Activated CD8-positive, alpha-beta memory T cell treated with anti-CD3 and anti-CD28 coated beads, Interleukin-2, amount 50 U/mL, for 4 hours (primary cell): Measurements from ENCODE around the gene CAMKMT.
"Not testable (repeated sequence)": the region's sequence is repeated elsewhere in the genome, so short reads cannot be mapped to it uniquely, and the experiment has no call there.

Source experiments
- DNase-seq: peaks from one replicate; pipeline ENCODE4 v3.0.0-alpha.2; 2020

CAMKMT gene

GRCh38 chr2:44559108-44559507 is 197.4 kb downstream of the CAMKMT start:
- DNase-seq = no peak

GRCh38 chr2:44560352-44560751 is 198.6 kb downstream of the CAMKMT start:
- DNase-seq = no peak

DNA sequence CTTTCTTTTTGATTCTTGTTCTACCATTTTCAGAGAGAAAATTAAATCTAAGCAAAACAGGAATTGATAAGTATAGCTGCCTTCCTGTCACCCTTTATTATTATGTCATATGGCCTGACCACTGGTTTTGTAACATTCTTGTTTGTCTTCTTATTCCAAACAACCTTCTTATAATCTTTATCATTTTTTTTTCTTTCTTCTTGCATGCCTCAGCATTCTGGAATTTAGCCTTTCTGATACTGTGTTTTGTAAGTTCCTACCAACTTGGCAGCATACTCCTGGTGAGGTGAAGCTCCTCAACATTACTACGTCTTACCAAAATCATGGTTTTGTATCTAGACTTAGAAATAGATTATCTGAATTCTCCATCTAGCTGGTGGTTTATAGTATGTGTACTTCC is 199.2 kb downstream of the CAMKMT start:
- DNase-seq = no peak

- no peak for DNase-seq
These were observed 201.0 kb downstream of the CAMKMT start for GRCh38 chr2:44562737-44563136.

- no peak for DNase-seq
These were observed 203.0 kb downstream of the CAMKMT start for GRCh38 chr2:44564752-44565151.

DNA sequence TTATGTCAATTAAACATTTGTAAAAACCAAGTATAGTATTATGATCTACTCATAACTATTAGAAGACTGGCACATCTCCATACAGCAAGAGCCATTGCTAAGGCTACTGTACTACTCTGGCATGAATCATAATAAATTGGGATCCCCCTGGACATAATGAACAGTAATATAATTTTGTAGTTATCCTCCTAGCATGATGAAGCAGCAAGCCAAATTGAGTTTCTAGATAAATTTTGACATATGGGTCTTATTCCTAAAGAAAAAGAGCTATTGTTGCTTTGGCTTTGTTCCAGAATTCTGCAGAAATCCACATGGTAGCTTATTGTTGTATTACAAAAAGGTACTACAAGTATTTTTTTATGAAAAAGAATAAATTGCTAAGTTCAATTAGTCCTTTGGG is 204.3 kb downstream of the CAMKMT start:
- no peak for DNase-seq

DNA sequence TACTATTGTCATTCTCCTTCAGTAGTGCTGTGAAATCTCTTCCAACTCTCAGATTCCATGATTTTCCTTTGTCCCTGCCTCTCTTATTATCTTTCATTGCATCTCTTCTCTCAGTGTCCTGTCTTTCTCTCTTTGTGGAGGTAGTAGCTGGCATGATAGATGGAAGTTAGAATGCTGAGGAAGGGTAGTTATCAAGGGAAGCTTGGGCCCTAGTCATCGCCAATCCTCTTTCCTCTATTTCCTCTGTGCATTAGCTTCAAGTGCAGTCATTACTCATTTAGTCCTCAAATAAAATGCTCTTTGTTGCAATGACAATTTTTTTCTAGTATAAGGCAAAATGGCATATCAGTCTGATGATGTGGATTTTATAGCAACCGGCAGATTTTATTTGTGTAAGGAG is 207.7 kb downstream of the CAMKMT start:
- DNase-seq = no peak

GRCh38 chr2:44570271-44570670 is 208.5 kb downstream of the CAMKMT start:
- DNase-seq = no peak

GRCh38 chr2:44570777-44571176 is 209.0 kb downstream of the CAMKMT start:
- no peak for DNase-seq

DNA sequence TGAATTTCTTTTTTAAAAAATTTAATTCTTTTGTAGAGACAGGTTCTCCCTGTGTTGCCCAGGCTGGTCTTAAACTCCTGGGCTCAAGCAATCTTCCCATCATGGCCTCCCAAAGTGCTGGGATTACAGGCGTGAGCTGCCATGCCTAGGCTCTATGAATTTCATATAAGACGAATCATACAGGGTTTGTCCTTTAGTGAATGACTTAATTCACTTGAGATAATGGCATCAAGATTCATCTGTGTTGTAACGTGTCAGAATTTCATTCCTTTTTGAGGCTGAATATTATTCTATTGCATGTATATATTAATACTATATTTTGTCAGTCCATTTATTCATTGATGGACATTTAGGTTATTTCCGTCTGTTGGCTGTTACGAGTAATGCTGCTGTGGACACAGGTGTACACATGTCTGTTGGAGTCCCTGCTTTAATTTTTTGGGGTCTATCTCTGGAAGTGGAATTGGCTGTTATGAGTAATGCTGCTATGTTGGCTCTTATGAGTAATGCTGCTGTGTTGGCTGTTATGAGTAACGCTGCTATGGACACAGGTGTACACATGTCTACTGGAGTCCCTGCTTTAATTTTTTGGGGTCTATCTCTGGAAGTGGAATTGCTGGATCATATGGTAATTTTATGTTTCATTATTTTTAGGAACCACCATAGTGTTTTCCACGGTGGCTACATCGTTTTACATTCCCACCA is 210.6 kb downstream of the CAMKMT start:
- no peak for DNase-seq

- no peak for DNase-seq
These were observed 212.2 kb downstream of the CAMKMT start for GRCh38 chr2:44573996-44574395.

- DNase-seq = no peak
These were observed 216.8 kb downstream of the CAMKMT start for GRCh38 chr2:44578471-44579093.

DNA sequence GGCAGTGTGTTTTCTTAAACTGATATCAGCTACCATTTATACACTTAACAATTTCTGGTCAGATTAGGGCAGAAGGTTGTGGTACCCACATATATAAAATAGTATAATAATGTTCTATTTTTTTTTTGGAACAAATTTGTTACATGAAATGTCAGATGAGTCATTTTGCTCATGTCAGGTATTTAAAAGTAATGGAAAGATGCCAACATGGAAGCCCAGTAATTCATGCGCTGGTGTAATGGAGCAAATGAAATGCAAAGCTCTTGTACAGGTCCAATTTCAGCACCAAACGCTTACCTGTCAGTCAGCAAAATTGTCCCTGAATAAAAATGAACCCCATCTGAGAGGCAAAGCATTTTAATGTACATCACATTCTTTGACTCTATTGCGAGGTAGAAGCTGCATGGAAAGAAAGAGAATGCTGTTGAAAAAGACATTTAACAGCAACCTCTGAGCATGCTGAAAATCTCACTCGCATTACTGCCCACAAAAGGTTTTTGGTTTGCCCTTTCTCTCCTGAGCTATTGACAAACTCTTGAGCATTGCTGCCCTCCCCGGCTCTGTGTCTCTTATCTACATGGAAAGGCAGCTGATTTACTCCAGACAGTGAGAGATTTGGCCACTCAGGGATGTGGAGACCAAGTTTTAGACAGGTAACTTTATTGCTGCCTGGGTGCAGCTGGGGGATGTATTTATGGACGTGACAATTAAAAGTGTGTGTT is 217.5 kb downstream of the CAMKMT start:
- DNase-seq = no peak

GRCh38 chr2:44579837-44580230 is 218.1 kb downstream of the CAMKMT start:
- DNase-seq = no peak

DNA sequence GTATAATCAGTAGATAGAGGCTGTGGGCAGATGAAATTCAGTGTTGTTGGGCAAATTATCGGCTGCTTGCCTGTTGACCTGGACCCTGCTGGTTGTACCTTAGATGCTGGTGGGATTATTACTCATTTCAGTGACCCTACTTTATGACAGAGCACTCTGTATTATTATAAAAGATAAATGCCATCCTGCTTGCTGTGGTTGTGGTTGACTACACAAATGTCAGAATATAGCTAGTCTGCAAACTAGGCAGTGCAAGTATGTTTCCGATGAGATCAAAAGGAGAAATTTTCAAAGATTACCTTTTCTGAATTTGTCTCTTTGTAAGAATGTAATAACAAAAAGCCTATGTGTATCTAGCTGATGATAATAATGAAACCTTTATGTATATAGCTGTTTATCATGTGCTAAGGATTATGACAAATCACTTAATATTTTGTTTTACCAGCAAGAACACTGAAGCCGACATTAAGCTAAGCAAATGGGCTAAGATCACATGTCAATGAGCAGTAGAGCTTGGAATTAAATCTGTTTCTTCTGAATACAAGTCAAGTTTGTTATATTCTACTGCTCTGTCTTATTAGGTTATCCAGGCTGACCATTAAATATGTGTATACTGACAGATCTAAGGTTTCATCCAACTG is 219.2 kb downstream of the CAMKMT start:
- no peak for DNase-seq

DNA sequence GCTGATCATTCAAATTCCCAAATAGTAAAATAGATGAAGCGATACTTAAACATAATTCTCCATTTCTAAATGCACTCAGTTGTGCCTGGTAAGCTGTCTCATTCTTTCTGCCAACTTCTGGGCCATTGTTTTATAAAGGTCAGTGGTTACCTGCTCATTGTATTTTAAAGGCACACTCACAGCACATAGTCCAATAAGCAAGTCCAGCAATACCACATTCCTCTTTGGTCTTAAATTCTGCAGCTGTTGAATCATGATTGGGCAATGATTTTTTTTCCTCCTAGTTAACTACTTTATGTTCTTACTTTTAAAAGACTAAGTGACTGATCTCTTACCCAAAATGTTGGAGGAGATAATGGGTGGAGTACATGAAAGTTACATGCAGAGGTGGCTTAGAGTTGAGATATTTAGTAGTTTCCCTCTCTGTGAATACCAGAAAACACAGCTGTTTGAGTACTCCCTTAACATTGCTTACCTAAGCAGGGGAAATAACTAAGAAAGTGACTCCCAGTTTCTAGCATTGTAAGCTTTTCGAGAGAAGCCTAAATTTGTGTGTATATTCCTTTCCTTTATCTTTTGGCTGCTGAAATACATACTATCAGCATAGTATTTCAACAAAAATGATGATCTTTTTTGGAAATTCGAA is 220.7 kb downstream of the CAMKMT start:
- no peak for DNase-seq

DNA sequence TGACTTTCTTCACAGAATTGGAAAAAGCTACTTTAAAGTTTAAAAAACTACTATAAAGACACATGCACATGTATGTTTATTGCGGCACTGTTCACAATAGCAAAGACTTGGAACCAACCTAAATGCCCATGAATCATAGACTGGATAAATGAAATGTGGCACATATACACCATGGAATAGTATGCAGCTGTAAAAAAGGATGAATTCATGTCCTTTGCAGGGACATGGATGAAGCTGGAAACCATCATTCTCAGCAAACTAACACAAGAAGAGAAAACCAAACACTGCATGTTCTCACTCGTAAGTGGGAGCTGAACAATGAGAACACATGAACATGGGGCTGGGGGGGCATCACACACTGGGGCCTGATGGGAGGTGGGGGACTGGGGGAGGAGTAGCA is 233.9 kb downstream of the CAMKMT start:
- not testable (repeated sequence) for DNase-seq

DNA sequence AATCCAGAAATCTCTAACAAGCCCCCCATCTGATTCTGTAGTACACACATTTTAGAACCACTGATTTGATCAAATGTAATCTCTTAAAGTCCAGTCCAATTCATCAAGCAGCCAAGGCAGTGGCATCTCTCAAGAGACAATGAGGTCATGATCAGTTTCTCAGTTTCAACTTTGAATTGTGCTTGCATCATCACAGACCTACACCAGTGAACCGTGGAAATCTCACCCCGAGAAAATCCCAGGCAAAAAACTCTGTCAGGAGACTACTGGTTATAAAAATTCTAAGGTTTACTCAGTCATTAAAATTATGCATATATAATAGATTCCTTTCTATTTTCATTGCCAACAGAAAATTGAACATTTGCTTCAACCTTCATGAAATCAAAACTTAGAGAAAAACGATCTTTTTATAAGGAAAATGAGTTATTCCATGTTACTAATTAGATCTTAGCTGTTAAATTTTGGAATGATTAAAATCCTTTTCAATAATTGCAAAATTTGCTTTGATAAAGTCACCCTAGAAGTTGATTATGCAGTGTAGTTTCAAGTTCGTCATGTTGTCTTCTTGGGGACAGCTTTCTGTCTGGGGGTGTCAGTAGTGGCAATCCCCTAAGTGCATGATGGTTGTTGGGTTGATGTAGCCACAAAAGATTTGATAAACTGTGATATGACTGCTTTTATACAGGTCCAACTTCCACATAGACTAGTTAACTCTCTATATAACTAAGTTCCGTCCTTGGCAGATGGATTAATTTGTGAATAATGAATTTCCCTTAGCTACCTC is 235.0 kb downstream of the CAMKMT start:
- DNase-seq = no peak

DNA sequence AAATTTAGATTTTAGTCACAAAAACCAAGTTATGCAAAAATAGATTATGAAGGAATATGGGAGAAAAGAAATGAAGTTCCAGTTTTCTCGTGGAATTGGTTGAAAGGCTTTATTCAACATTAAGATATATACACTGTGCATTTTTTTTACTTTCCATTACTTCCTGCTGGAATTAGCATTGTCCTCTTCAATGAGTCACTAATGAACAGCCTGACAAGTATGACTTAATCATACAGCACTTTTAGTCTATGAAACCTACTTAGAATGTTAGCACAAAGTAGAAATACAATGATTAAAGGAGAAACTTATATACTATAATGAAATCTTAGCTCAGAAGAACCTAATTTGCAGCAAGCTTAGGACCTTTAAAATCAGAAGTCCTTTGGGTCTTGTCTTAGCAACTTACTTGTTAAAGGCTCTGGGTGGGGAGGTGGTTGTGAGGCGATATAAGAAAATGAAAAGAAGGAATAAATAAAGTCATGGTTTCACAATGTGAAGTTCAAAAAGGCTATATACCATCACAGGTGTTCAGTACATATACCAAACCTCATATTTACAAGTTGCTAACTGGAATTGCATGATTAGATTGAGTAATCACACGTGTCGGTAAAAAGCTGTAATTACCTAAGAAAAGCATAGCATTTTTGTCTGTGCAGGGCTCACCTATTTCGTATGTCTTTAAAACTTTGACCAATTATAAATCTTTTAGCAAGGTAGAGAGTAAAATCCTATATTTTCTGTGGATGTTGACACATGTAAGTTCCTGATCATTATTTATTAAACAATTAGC is 236.8 kb downstream of the CAMKMT start:
- no peak for DNase-seq

- DNase-seq = no peak
These were observed 237.4 kb downstream of the CAMKMT start for GRCh38 chr2:44599130-44599529.

DNA sequence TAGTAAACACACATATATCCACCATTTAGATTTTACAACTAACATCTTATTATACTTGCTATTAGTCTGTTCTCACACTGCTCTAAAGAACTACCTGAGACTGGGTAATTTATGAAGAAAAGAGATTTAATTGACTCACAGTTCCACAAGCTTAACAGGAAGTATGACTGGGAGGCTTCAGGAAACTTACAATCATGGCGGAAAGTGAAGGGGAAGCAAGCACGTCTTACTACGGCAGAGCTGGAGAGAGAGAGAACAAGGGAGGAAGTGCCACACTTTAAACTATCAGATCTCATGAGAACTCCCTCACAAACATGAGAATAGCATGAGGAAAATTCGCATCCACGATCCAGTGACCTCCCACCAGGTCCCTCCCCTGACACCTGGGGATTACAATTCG is 240.7 kb downstream of the CAMKMT start:
- DNase-seq = no peak

GRCh38 chr2:44605511-44605910 is 243.8 kb downstream of the CAMKMT start:
- no peak for DNase-seq
